HTERT RPE-1 (cell line): Measurements from ENCODE around the gene CYP26A1.

Experiments
- in situ Hi-C: fragments of 300-500 bp; cut with MboI; formaldehyde crosslinking; loops from 4 replicates; pipeline ENCODE4 v1.14.3; 2020; ENCODE audit warnings: low sequenced_read_pairs

CYP26A1 gene, protein sequence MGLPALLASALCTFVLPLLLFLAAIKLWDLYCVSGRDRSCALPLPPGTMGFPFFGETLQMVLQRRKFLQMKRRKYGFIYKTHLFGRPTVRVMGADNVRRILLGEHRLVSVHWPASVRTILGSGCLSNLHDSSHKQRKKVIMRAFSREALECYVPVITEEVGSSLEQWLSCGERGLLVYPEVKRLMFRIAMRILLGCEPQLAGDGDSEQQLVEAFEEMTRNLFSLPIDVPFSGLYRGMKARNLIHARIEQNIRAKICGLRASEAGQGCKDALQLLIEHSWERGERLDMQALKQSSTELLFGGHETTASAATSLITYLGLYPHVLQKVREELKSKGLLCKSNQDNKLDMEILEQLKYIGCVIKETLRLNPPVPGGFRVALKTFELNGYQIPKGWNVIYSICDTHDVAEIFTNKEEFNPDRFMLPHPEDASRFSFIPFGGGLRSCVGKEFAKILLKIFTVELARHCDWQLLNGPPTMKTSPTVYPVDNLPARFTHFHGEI

DNA sequence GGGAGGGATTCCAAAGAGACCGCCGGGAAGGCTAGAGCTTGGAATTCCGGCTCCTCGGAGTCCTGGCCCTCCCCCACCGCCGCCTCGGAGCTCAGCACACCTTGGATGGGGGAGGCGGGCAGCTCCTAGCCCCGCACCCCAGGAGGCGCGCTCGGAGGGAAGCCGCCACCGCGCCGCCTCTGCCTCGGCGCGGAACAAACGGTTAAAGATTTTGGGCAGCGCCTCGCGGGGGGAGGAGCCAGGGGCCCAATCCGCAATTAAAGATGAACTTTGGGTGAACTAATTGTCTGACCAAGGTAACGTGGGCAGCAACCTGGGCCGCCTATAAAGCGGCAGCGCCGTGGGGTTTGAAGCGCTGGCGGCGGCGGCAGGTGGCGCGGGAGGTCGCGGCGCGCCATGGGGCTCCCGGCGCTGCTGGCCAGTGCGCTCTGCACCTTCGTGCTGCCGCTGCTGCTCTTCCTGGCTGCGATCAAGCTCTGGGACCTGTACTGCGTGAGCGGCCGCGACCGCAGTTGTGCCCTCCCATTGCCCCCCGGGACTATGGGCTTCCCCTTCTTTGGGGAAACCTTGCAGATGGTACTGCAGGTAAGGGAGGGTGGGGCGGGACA lies at the start of gene CYP26A1:
CYP26A1 (plus strand) TSS at position 355 of the 608 bp plus-strand sequence; CDS start at position 397, 42 bp downstream.
- in situ Hi-C loops: no loop called here

DNA sequence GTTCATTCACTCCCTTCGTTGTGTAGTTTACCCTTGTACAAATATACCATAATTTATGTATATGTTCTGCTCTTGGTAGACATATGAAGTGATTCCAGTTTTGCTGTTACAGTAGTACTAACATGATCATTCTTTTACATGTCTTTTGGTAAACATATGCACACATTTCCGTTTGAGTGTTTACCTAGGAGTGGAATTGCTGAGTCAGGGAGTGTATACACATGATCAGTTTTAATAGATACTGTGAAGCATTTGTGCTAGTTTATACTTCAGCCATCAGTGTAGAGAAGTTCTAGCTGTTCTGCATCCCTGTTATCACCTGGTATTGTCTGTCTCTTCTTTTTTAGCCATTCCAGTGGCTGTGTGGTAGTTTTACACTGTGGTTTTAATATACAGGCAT lies 47.6 kb upstream of the CYP26A1 start:
- in situ Hi-C loops: no loop called here

DNA sequence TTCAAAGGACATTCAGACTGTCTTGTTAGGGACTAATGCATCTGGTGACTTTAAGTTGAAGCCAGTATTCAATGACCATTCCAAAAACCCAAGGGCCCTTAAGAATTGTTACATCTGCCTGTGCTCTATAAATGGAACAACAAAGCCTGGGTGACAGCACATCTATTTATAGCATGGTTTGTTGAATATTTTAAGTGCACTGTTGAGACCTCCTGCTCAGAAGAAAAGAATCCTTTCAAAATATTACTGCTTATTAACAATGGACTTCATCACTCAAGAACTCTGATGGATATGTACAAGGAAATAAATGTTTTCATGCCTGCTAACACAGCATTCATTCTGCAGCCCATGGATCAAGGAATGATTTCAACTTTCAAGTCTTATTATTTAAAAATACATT lies 46.2 kb upstream of the CYP26A1 start:
- in situ Hi-C loops: no loop called here

DNA sequence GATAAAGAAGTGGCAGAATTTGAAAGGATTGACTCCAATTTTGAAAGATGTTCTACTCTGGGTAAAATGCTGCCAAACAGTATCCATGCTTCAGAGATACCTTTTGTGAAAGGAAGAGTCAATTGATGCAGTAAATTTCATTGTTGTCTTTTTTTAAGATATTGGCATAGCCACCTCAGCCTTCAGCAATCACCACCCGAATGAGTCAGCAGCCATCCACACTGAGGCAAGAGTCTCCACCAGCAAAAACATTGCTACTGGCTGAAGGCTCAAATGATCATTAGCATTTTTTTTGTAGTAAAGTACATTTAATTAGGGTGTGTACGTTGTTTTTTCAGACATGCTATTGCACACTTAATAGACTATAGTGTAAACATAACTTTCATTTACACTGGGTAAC lies 44.8 kb upstream of the CYP26A1 start:
- in situ Hi-C loops: no loop called here

DNA sequence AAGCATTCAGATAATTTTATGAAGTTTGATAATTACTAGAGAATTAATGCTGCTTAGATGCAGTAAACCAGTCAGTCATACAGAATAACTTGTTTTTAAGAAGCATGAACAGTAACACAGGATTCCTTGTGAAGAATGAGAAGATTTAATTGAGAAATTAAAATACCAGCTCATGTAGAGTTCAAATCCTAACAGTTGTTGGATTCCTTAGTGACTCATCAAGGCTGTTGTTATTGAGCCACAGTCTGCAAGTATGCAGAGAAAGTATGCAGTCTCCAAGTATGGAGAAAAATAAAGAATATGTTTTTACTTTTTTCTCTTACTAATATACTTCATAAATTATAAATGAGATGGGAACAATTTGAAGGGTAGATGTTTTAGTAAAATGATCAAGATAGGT lies 43.3 kb upstream of the CYP26A1 start:
- in situ Hi-C loops: no loop called here

DNA sequence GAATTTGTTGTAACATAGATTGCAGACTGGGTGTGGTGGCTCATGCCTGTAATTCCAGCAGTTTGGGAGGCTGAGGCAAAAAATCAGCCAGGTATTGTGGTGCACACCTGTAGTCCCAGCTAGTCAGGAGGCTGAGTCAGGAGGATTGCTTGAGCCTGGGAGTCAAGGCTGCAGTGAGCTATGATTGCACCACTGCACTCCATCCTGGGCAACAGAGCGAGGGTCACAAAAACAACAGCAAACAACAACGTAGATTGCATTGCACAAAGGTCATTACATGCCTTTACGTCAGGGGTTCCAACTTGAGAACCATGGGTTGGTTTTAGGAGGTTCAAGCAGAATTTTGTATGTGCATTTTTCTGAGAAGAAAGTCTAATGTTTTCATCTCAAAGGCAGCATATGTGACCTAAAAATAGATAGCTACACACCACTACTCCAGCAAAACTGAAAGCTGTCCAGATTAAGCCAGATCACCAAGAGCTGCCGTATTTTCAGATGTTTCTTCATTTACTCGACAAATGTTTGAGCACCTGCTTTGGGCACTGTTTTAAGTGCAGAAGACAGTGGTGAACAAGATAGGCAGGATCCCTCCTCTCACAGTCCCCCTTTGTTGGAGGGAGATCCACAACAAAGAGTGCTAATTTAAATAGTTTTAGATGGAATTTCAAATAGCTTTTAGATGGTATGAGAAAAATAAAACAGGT lies 41.4 kb upstream of the CYP26A1 start:
- in situ Hi-C loops: no loop called here

DNA sequence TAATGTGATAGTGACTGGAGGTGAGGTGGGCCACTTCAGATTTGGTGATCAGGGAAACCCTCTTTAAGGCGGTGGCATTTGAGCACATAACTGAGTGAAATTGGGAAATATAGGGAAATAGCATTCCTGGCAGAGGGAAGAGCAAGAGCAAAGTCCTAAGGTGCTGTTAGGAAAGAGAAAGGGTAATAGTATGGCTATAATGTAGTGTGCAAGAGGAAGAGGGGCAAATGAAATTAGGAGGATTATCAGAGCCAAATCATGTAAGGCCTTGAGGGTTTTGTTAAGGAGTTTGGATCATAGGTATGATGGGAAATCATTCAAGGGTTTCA lies 40.9 kb upstream of the CYP26A1 start:
- in situ Hi-C loops: no loop called here

DNA sequence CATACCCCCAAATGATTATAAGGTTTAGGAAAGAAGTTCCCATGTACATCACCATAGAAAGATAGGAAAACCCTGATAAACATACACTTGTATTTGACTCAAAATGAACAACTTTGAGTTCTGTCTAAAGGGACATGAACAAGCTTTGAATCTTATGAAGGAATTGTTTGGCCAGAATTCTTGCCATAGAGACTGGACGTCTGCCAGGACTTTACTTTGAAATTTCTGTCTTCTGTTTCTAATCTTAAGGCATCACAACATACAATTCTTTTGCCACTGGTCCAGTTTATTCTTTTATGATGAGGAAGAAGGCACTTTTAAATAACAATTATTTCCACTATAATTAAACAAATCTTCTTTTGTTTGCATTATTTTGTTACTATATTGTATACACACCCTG lies 39.3 kb upstream of the CYP26A1 start:
- in situ Hi-C loops: no loop called here

DNA sequence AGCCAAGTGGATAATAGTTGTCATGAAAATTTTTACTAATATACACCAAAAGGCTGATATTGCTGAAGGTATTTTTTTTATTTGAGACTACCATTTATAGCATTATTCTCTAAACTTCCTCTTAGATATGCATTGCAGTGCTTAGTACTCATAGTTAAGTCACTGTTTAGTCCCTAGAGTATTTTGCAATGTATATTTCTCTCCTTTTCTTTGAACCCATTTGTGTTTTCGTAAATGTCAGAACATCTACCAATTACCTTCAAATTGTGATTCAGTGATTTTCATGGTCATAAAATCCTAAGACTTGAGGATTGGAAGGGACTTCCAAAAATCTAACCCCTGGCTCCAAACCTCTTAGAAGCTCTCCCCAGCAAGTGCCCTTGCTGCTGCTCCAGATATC lies 34.6 kb upstream of the CYP26A1 start:
- in situ Hi-C loops: no loop called here

DNA sequence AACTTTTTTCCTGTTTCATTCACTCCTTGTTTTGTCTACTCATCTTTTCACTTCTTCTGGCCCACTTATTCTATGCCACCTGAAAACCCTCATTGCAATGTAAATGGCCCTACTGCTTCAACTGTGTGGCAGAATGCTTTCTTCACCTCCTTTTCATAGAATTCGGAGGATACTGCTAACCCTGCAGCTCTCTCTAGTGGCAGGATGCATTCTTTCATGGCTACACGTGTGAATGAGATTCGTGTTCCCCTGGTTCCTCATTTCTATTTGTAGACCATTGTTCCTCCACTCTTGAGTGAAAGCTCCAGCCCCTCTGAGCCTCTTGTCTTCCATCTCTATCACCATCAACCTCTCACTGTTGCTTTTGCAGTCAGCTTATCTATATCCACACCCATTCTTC lies 34.0 kb upstream of the CYP26A1 start:
- in situ Hi-C loops: no loop called here

DNA sequence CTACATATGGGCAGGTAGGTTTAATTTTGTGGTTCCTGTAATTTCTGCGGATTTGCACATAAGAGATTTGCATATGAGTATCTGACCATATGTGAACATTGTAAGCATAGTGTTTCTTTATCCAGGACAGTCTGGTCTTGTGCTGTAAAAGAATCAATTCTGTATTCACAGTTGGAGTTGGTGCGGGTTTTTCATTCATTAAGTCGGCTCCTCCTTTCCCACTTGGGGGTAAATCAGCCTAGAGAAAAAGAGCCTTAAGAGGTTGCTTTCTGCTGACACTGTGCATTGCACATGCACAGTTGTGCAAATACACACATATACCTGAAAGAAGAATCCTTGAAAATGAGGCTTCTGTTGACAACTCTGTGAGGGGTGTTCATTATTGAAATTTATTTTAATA lies 19.2 kb upstream of the CYP26A1 start:
- in situ Hi-C loops: no loop called here

DNA sequence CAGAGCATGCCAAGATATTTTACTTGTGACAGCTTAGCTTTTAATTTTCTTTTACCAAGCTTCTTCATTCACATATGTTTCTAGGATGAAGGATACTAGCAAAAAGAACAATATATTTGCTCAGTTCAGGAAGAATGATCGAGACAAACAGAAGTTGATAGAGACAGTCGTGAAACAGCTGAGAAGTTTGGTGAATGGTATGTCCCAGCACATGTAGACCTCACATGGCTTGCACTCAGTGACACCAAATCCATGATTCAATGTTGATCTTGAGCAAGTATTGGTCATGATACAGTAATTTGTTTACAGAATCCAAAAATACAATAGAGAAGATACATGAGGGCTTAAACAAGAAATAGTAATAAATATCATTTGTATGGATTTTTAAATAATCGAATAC lies 15.6 kb upstream of the CYP26A1 start:
- in situ Hi-C loops: no loop called here

DNA sequence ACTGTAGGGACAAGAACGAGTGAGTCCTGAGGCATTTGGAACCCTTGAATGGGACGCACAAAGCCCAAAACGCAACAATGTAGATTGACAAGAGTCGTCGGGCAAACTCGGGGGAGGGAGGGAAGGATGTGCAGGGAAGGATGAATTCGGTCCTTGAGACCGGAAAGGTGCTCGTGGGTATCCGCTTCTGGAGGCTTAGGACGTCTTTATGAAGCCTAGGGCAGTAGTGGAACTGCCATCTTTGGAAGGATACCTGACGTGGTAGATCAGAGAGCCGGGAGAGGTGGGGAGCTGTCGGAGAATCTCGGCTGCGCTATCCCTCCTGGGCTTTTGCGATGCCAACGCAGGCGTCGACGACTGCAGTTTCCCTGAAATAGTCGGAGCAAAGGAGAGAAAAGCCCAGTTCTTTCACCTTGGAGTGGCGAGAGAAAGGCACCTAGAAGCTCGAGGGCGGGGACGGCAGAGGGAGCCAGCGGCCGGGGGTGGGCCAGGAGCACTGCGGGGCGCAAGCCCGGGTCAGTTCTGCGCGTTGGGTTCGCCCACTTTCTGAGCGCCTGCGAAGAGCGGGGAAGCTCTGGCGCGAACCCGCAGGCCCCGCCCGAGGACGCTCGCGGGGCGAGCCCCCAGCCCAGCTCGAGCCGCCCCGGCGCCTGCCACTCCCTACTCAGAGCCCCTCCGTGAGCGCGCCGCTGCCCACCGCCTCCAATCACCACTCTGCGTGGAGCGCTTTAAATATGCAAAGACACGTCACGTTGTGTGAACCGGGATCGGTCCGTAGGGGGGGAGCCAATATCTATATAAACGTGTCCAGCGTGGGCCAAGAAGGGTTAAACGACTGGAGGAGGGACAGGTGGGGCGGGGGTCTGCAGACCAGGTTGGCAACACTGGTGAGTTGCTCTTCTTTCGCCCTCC lies 13.5 kb upstream of the CYP26A1 start, which contains the start of gene CYP26C1:
CYP26C1 (plus strand) TSS at position 824 of the 912 bp plus-strand sequence. CDS start 466 bp downstream, outside the sequence.
- in situ Hi-C loops: no loop called here

DNA sequence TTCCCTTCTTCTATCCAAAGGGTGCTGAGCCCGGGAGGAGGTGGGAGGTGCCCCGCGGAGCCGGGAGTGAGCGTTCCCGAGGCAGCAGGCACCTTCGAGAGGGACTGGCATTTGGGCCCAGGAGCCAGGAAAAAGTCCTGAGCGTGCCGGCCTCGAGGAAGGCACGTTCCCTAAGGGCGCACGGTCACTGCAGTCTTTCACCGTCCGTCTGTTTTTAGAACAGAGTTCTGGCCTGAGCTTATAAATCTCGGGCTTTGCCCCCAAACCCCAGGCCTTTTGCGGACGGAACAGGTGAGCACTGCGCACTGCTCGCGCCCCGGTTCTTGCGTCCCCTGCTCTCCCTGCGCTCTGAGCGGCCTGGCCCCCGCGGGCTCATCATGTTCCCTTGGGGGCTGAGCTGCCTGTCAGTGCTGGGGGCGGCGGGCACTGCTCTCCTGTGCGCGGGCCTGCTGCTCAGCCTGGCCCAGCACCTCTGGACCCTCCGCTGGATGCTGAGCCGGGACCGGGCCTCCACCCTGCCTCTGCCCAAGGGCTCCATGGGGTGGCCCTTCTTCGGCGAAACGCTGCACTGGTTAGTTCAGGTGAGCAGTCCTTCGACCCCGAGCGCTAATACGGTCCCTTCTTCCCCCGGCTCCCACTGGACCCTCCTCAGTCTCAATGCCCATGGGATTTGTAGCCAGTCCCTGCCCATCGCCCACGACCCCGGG lies 12.7 kb upstream of the CYP26A1 start:
- in situ Hi-C loops: no loop called here

DNA sequence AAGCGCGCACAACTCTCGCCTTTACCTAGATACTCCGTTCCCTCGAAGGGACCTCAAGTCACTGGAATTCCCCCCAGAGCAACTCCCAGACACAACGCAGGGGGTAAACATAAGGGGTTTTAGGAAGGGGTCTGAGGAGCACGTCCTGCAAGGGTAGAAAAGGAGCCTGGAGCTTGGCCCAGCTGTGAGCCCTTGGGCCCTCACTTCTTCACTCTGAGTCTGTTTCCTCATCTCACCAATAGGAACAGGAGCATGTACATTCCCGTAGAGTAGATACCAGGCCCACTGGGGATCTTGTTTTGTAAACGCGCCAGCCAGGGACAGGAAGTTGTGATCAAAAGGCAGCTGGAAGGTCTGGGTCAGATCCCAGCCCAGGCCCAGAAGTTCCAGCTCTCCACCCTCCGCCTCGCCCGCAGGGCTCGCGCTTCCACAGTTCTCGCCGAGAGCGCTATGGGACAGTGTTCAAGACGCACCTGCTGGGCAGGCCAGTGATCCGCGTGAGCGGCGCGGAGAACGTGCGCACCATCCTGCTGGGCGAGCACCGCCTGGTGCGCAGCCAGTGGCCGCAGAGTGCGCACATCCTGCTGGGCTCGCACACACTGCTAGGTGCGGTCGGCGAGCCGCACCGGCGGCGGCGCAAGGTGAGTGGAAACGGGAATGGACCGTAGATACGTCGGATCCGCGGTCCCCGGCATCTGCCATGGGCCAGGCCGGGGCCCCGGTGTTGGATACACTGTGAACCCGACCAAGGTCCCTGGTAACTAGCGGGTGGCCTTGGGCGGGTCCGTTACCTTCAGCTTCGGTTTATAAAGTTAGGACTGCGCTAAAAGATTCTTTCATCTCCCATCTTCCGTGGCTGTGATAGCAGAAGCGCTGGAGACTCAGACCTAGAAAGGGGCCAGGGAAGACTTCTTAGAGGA lies 11.8 kb upstream of the CYP26A1 start:
- in situ Hi-C loops: no loop called here

DNA sequence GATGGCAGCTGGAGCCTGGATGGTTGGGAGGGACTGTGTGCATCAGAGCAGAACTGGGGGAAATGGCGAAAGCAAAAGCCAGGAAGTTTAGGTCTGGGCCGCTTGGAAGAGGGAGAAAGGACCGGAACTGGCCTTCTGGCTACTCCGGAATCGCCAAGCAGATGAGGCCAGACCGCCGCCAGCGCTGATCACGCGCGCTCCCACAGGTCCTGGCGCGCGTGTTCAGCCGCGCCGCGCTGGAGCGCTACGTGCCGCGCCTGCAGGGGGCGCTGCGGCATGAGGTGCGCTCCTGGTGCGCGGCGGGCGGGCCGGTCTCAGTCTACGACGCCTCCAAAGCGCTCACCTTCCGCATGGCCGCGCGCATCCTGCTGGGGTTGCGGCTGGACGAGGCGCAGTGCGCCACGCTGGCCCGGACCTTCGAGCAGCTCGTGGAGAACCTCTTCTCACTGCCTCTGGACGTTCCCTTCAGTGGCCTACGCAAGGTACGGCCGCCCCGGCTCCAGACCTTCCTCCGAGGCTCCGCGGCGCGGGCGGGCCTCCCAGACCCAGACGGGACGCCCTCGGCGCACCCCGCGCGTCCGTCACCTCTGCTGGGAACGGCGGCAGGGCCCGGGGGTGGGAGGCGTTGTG lies 11.1 kb upstream of the CYP26A1 start:
- in situ Hi-C loops: no loop called here

DNA sequence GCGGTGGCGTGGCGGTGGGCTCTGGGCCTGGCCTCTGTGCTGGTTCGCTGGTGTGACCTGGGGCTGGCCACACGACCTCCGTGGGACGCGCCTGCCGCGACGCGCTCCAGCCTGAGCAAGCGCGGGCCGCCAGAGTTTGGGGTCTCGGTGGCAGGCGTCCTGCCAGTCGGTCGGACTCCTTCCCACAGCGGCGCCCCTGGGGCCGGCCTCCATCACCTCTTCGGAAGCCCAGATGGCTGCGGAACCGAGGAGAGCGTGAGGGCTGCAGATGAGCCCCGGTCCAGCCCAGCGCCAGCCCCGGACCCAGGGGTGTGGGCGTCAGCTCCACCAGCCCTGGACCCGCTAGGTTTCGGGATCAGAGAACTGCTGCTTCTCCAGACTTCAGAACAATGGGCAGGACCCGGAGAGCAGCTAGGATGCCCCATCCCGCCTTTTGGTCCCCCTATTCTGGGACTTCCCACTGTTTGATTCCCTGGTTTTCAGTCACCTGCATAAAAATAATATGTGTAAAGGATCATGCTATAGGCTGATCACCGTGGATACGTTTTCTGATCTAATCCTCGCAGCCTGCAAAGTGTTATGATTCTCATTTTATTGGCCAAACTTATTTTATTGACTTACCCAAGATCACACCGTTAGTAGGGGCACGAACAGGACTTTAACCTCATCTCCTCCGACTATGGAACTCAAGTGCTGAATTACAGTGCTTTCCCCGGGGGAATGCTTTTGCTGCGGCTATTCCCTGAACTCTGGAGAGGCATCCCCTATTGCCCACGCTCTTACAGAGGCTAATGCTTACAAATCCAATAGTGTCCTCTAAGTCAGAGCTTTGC lies 10.3 kb upstream of the CYP26A1 start:
- in situ Hi-C loops: no loop called here
